ENCODE results near the gene AFM.

The AFM gene

GRCh38 chr4:73451404-73451803, 30.1 kb upstream of the AFM start (continued):
- TF ChIP-seq BCL11A (tag by site-specific recombination; IDR thresholded peaks at IDR 0.05; ENCODE audit: low read depth) (no peak), ZNF398 (tag by site-specific recombination; IDR thresholded peaks at IDR 0.05) (no peak), ZNF792 (tag by site-specific recombination; IDR thresholded peaks at IDR 0.05) (no peak), ZNF175 (tag by site-specific recombination; IDR thresholded peaks at IDR 0.05) (no peak), ZNF776 (tag by site-specific recombination; IDR thresholded peaks at IDR 0.05; ENCODE audit: borderline replicate concordance) (no peak), ZNF658 (tag by site-specific recombination; IDR thresholded peaks at IDR 0.05) (no peak), SP2 (tag by site-specific recombination; IDR thresholded peaks at IDR 0.05) (no peak), ZNF138 (tag by site-specific recombination; IDR thresholded peaks at IDR 0.05; ENCODE audit: borderline replicate concordance) (no peak), PBX3 (CRISPR knock-in tag; IDR thresholded peaks at IDR 0.05) (no peak), ZNF560 (tag by site-specific recombination; IDR thresholded peaks at IDR 0.05; ENCODE audit: borderline replicate concordance) (no peak), CTCF (tag by site-specific recombination; IDR thresholded peaks at IDR 0.05) (no peak), ZNF248 (tag by site-specific recombination; IDR thresholded peaks at IDR 0.05) (no peak), KLF9 (tag by site-specific recombination; IDR thresholded peaks at IDR 0.05; ENCODE audit: low read depth) (no peak), ZIC2 (tag by site-specific recombination; IDR thresholded peaks at IDR 0.05) (peak; percentile 94), GLIS2 (tag by site-specific recombination; IDR thresholded peaks at IDR 0.05) (no peak), ZNF623 (tag by site-specific recombination; IDR thresholded peaks at IDR 0.05) (no peak), ZNF280C (tag by site-specific recombination; IDR thresholded peaks at IDR 0.05) (no peak), ZNF24 (tag by site-specific recombination; IDR thresholded peaks at IDR 0.05) (0 out of 2 replicates have a peak, but pooled peaks have one; percentile 21), ZNF529 (tag by site-specific recombination; IDR thresholded peaks at IDR 0.05; ENCODE audit: insufficient replicate concordance) (no peak), ZNF121 (tag by site-specific recombination; IDR thresholded peaks at IDR 0.05) (no peak), ZNF677 (tag by site-specific recombination; IDR thresholded peaks at IDR 0.05) (no peak), ZNF561 (tag by site-specific recombination; IDR thresholded peaks at IDR 0.05; ENCODE audit: borderline replicate concordance) (no peak), ZNF23 (tag by site-specific recombination; IDR thresholded peaks at IDR 0.05; ENCODE audit: borderline replicate concordance) (no peak), ZNF114 (tag by site-specific recombination; IDR thresholded peaks at IDR 0.05) (no peak), PRDM10 (tag by site-specific recombination; IDR thresholded peaks at IDR 0.05) (no peak), PRDM6 (tag by site-specific recombination; IDR thresholded peaks at IDR 0.05) (peak; percentile 77), ZNF362 (tag by site-specific recombination; IDR thresholded peaks at IDR 0.05) (peak; percentile 36; the same call in 1 of the 2 replicates), ZNF214 (tag by site-specific recombination; IDR thresholded peaks at IDR 0.05; ENCODE audit: borderline replicate concordance) (no peak)

Data from HEK293 (cell line).